ENCODE results near the gene PLK3. TPM values are rescaled to one million over a fixed set of nuclear protein-coding genes. Genes with fewer than 3 reads are reported as not detected.
A peak's percentile ranks its signal among the peaks of the same experiment; 100 is the strongest.

The PLK3 gene
- total and polyA plus RNA-seq, 10 of the 15 experiments (the other 5 are each of a cell fraction or from before 2014, with no cell fraction given) = 1.5 to 23.2 (median 12.1) TPM

DNA sequence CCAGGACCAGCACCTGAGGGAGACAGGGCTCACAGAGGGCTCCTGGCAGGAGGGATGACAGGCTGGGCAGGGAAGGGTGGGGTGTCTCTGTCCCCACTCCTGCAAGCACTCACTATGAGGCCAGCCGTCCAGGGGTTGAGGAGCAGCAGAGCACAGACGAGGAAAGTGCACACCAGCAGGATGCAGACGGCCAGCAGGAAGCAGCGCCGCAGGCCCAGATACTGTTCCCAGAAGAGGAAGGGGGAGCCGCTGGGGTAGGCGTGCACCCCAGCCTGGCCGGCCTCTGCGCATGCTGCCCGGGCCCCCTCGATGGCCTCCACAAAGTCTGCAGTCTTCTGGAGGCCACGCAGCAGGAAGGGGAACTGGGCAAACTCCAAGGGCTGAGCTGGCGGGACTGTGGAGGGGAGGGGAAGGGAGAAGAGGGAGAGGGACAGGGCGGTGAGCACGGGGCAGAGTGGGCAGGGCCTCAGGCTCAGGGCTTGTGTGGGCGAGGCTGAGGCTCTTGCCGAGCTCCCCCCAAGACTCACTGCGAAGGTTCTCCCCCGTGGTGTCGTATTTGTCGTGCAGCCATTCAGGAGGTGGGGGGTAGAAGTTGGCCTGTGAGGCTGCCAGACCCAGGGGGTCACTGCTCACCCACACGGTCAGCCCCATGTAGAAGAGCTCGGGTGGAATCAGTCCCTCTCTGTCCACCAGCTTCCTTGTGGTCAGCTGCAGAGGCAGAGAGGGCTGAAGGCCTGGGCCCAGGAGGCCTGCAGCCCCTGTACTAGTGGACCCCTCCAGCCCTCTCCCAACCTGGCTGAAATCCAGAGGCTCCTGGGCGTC, 26.4 kb downstream of the PLK3 start (continued):
- TF ChIP-seq, protein P1, sequence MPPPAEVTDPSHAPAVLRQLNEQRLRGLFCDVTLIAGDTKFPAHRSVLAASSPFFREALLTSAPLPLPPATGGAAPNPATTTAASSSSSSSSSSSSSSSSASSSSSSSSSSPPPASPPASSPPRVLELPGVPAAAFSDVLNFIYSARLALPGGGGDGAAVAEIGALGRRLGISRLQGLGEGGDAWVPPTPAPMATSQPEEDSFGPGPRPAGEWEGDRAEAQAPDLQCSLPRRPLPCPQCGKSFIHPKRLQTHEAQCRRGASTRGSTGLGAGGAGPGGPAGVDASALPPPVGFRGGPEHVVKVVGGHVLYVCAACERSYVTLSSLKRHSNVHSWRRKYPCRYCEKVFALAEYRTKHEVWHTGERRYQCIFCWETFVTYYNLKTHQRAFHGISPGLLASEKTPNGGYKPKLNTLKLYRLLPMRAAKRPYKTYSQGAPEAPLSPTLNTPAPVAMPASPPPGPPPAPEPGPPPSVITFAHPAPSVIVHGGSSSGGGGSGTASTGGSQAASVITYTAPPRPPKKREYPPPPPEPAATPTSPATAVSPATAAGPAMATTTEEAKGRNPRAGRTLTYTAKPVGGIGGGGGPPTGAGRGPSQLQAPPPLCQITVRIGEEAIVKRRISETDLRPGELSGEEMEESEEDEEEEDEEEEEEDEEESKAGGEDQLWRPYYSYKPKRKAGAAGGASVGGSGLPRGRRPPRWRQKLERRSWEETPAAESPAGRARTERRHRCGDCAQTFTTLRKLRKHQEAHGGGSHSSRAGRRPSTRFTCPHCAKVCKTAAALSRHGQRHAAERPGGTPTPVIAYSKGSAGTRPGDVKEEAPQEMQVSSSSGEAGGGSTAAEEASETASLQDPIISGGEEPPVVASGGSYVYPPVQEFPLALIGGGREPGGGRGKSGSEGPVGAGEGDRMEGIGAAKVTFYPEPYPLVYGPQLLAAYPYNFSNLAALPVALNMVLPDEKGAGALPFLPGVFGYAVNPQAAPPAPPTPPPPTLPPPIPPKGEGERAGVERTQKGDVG (CRISPR knock-in tag; IDR thresholded peaks at IDR 0.05) = no peak
- no peak for TF ChIP-seq POLR2A (IDR thresholded peaks at IDR 0.05; ENCODE audit: low read depth, low read length)
- TF ChIP-seq, protein P2, sequence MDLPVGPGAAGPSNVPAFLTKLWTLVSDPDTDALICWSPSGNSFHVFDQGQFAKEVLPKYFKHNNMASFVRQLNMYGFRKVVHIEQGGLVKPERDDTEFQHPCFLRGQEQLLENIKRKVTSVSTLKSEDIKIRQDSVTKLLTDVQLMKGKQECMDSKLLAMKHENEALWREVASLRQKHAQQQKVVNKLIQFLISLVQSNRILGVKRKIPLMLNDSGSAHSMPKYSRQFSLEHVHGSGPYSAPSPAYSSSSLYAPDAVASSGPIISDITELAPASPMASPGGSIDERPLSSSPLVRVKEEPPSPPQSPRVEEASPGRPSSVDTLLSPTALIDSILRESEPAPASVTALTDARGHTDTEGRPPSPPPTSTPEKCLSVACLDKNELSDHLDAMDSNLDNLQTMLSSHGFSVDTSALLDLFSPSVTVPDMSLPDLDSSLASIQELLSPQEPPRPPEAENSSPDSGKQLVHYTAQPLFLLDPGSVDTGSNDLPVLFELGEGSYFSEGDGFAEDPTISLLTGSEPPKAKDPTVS (IDR thresholded peaks at IDR 0.05; ENCODE audit: low read depth, low read length) = no peak

DNA sequence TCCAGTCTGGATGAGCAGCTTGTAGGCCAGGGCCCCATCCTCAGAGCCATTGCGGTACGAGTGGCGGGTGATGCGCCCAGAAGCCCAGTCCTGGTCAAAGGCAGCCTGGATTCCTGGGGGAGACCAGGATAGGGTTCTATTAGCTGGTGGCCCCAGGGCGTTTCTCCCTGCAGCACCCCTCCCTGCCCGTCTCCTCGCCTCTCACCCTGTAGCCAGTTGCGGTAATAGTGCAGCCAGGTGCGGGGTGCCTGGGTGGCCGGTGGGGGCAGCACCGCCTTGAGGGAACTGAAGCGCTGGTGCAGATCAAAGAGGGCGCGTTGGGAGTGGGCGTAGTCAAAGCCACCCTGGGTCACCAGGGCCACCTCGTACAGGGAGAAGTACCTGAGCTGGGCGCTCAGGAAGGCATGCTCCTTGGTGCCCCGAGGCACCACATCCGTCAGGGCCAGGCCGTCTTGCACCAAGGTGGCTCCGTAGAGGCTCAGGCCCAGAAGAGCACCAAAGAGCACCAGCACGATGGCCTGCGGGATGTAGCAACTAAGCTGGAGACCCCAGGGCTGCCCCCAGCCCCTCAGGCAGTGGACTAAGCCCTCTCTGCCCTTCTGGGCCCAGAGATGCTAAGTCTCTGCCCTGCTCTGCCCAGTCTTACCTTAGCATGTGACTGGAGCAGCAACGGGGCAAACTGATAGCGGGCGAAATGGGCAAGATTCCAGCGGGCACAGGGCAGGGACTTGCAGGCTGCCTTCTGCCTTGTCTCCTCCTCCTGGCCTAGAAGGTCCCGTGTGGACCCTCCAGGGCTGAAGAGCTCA, 27.2 kb downstream of the PLK3 start:
- POLR2A ChIA-PET = interaction anchor here (1.3 kb wide), 1 partner anchor 17 kb away, joined by 3 read pairs; no protein-coding TSS in a partner anchor
- H3K9me3 ChIP-seq (replicated peaks; ENCODE audit: control insufficient read depth, insufficient read depth, low read length) = no peaks in the 10 kb centered on the region

More for the DNA sequence above, 27.2 kb downstream of the PLK3 start:
- Histone ChIP-seq H3K27me3 (replicated peaks in 1 of 2; ENCODE audit: control insufficient read depth in 2 of 2, insufficient read depth in 2 of 2, low read length in 1 of 2) (no peaks in the 10 kb centered on the region; a peak in 1 of 4 replicates), H3K4me3 (no peak overlapping the region), H3K36me3 (ENCODE audit: control insufficient read depth in 2 of 2, insufficient read depth in 2 of 2, low read length in 1 of 2) (no peaks in the 10 kb centered on the region), H2AFZ (ENCODE audit: control insufficient read depth, low read depth, low read length) (no peak overlapping the region), H3K27ac (ENCODE audit: control insufficient read depth, insufficient read depth) (no peak overlapping the region), H4K20me1 (ENCODE audit: control insufficient read depth, insufficient read depth) (no peaks in the 10 kb centered on the region), H3K4me1 (ENCODE audit: control insufficient read depth, insufficient read depth, low read length) (no peaks in the 10 kb centered on the region), H3K79me2 (ENCODE audit: control insufficient read depth, insufficient read depth, low read length) (no peaks in the 10 kb centered on the region), H3K9ac (ENCODE audit: control insufficient read depth, insufficient read depth, low read length) (no peak overlapping the region), H3K4me2 (ENCODE audit: control insufficient read depth, insufficient read depth) (no peak overlapping the region)
- intact Hi-C loops (cut with micrococcal nuclease; ENCODE audit: unreplicated experiment) = no loop called here
- CTCF ChIA-PET = interaction anchor here (1.1 to 2.9 kb wide), 3 partner anchors 9 to 187 kb away, joined by 3 to 14 read pairs (median 6); partner anchors contain the start of gene HECTD3
- in situ Hi-C loops (cut with MboI) = no loop called here
- DNase-seq (ENCODE audit: low read depth, low spot score) = no peak
- BruUV-seq (replicated peaks) = no TSS peak
- SMC1A ChIA-PET (ENCODE audit: uncharacterized antibody, unreplicated experiment) = interaction anchor here (1.0 to 1.2 kb wide), 2 partner anchors 122 to 474 kb away, joined by 3 read pairs; no protein-coding TSS in a partner anchor
- FAIRE-seq = no peak
- TF ChIP-seq, protein P3, sequence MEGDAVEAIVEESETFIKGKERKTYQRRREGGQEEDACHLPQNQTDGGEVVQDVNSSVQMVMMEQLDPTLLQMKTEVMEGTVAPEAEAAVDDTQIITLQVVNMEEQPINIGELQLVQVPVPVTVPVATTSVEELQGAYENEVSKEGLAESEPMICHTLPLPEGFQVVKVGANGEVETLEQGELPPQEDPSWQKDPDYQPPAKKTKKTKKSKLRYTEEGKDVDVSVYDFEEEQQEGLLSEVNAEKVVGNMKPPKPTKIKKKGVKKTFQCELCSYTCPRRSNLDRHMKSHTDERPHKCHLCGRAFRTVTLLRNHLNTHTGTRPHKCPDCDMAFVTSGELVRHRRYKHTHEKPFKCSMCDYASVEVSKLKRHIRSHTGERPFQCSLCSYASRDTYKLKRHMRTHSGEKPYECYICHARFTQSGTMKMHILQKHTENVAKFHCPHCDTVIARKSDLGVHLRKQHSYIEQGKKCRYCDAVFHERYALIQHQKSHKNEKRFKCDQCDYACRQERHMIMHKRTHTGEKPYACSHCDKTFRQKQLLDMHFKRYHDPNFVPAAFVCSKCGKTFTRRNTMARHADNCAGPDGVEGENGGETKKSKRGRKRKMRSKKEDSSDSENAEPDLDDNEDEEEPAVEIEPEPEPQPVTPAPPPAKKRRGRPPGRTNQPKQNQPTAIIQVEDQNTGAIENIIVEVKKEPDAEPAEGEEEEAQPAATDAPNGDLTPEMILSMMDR (IDR thresholded peaks at IDR 0.05 in 2 of 3, conservative IDR thresholded peaks at IDR 0.05 in 1 of 3; ENCODE audit: control insufficient read depth in 2 of 3, extremely low read depth in 1 of 3, insufficient read depth in 1 of 3, low read depth in 3 of 3, low read length in 3 of 3) = 0 out of 6 replicates have a peak, but pooled peaks of 1 of the 3 experiments have one; percentile 2
- TF ChIP-seq RCOR1 (conservative IDR thresholded peaks at IDR 0.05; ENCODE audit: low read depth, low read length) = no peak
- ATAC-seq = peak; percentile 71
- RAD21 ChIA-PET (ENCODE audit: unreplicated experiment) = no interaction called here
- 46% methylated on average over 28 of the region's 28 CpGs for WGBS (ENCODE audit: insufficient coverage, insufficient replicate concordance, low lambda C conversion rate, missing lambda C conversion rate)

Measured in GM12878 (cell line).